Panc1 (cell line): ENCODE results near the gene DCTPP1. TPM values are rescaled to one million over a fixed set of nuclear protein-coding genes. Genes with fewer than 3 reads are reported as not detected.

Experiments
- ATAC-seq: fragments of 200-7000 bp; cut with Tn5 transposase; 2 replicates; pipeline ENCODE4 v1.9.1; 2020; ENCODE audit warnings: mild to moderate bottlenecking, moderate library complexity
- BruUV-seq: library from RNA; stranded (reverse); fragments of 400-500 nt; replicated peaks from 2 replicates; lab custom pipeline; 2021; lab: Mats Ljungman, UMichigan
- CTCF ChIA-PET: fragments of 300-600 bp; sonication (Branson Sonifier 250); formaldehyde crosslinking; loops from one replicate; lab custom pipeline; 2022; ENCODE audit warnings: antibody characterized with exemption; lab: Charles Lee
- POLR2A ChIA-PET: fragments of 300-600 bp; sonication (Branson Sonifier 250); formaldehyde crosslinking; loops from one replicate; lab custom pipeline; 2022; ENCODE audit warnings: antibody characterized with exemption; lab: Charles Lee
- DNase-seq: peaks from one replicate; pipeline ENCODE4 v3.0.0-alpha.2; 2010; ENCODE audit warnings: low read depth, low spot score
- H3K27ac ChIP-seq: 2 replicates; pipeline ENCODE4 v1.5.1; 2011; ENCODE audit warnings: mild to moderate bottlenecking, low read length, inconsistent platforms
- H3K27me3 ChIP-seq: fragments of 200-500 bp; sonication (Bioruptor generic); 2 replicates; pipeline ENCODE4 v1.6.0; 2014; ENCODE audit warnings: low read length, inconsistent platforms; ENCODE audit not compliant: control insufficient read depth, insufficient read depth
- H3K36me3 ChIP-seq: fragments of 200-500 bp; sonication (Bioruptor generic); 2 replicates; pipeline ENCODE4 v1.5.1; 2014; ENCODE audit warnings: inconsistent platforms, mild to moderate bottlenecking, low read length, moderate library complexity; ENCODE audit not compliant: control insufficient read depth, insufficient read depth
- H3K4me1 ChIP-seq: 2 replicates; pipeline ENCODE4 v1.5.1; 2011; ENCODE audit warnings: inconsistent platforms, mild to moderate bottlenecking, low read length, moderate library complexity; ENCODE audit not compliant: control insufficient read depth, insufficient read depth
- H3K4me3 ChIP-seq, 2 experiments: 2 replicates each; pipeline ENCODE4 v1.5.1; 2011 to 2012; ENCODE audit warnings: low read depth in 2 of 2, low read length in 2 of 2, mild to moderate bottlenecking in 2 of 2, inconsistent platforms in 1 of 2, moderate library complexity in 1 of 2
- H3K9me3 ChIP-seq: fragments of 200-500 bp; sonication (Bioruptor generic); 2 replicates; pipeline ENCODE4 v1.5.1; 2014; ENCODE audit warnings: low read depth, mild to moderate bottlenecking, inconsistent platforms, low read length, moderate library complexity; ENCODE audit not compliant: control insufficient read depth, insufficient read depth
- CTCF ChIP-seq: fragments of 450-650 bp; IDR thresholded peaks from 2 replicates; pipeline ENCODE4 v1.5.1; 2017; ENCODE audit warnings: mild to moderate bottlenecking
- POLR2AphosphoS5 ChIP-seq: IDR thresholded peaks from 2 replicates; pipeline ENCODE4 v1.6.1; 2012; ENCODE audit warnings: mild to moderate bottlenecking, low read depth, low read length, moderate library complexity
- SIN3A ChIP-seq: IDR thresholded peaks from 2 replicates; pipeline ENCODE4 v1.6.1; 2012; ENCODE audit warnings: low read depth, mild to moderate bottlenecking, low read length, moderate library complexity, borderline replicate concordance; ENCODE audit not compliant: insufficient read depth
- TCF7L2 ChIP-seq: IDR thresholded peaks from 2 replicates; pipeline ENCODE4 v1.6.1; 2011; ENCODE audit warnings: mild to moderate bottlenecking, low read depth, low read length, inconsistent platforms
- in situ Hi-C: cut with HindIII; loops from 2 replicates; pipeline ENCODE4 v1.10.0; 2016; ENCODE audit warnings: low sequenced_read_pairs, low pct_unique_long_range_greater_than_20kb
- intact Hi-C: fragments of 100-400 bp; cut with micrococcal nuclease; formaldehyde crosslinking; loops from one replicate; pipeline ENCODE4 v1.10.0; 2022; ENCODE audit not compliant: unreplicated experiment
- total RNA-seq: library from RNA; stranded (reverse); gene quantifications from one replicate; pipeline ENCODE4 v1.2.1, GENCODE V29; 2021; ENCODE audit not compliant: unreplicated experiment
- TF ChIP-seq, protein P1 (sequence below), 2 experiments: IDR thresholded peaks; 2 replicates each; pipeline ENCODE4 v1.6.1; 2011 to 2012; ENCODE audit warnings: low read depth in 2 of 2, control low read depth in 1 of 2, low read length in 1 of 2, mild to moderate bottlenecking in 1 of 2, moderate library complexity in 1 of 2; ENCODE audit not compliant: insufficient read depth in 1 of 2

Gene DCTPP1
- total RNA-seq, 1 experiment from 2014 or later, result 120 TPM

- DNase-seq (no peak), ATAC-seq (no peak)
- TF ChIP-seq CTCF, result no peak
- TF ChIP-seq SIN3A, result no peak
- no peak for TF ChIP-seq TCF7L2
- TF ChIP-seq, protein P1, sequence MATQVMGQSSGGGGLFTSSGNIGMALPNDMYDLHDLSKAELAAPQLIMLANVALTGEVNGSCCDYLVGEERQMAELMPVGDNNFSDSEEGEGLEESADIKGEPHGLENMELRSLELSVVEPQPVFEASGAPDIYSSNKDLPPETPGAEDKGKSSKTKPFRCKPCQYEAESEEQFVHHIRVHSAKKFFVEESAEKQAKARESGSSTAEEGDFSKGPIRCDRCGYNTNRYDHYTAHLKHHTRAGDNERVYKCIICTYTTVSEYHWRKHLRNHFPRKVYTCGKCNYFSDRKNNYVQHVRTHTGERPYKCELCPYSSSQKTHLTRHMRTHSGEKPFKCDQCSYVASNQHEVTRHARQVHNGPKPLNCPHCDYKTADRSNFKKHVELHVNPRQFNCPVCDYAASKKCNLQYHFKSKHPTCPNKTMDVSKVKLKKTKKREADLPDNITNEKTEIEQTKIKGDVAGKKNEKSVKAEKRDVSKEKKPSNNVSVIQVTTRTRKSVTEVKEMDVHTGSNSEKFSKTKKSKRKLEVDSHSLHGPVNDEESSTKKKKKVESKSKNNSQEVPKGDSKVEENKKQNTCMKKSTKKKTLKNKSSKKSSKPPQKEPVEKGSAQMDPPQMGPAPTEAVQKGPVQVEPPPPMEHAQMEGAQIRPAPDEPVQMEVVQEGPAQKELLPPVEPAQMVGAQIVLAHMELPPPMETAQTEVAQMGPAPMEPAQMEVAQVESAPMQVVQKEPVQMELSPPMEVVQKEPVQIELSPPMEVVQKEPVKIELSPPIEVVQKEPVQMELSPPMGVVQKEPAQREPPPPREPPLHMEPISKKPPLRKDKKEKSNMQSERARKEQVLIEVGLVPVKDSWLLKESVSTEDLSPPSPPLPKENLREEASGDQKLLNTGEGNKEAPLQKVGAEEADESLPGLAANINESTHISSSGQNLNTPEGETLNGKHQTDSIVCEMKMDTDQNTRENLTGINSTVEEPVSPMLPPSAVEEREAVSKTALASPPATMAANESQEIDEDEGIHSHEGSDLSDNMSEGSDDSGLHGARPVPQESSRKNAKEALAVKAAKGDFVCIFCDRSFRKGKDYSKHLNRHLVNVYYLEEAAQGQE (IDR thresholded peaks at IDR 0.05; ENCODE audit: insufficient read depth in 1 of 2, low read depth in 2 of 2, low read length in 1 of 2), result no peak
- no peak for TF ChIP-seq POLR2AphosphoS5
- CTCF ChIA-PET, result no interaction called here
- H3K27me3 ChIP-seq, result no peaks in the 10 kb centered on the region
- no peaks in the 10 kb centered on the region for H3K9me3 ChIP-seq
- in situ Hi-C loops (no loop called here), intact Hi-C loops (loop anchor here (10.0 kb wide), 1 partner anchor 81 kb away; the partner anchor contains the start of gene ZNF768)
- peak overlapping the region; percentile 86 for H3K27ac ChIP-seq
- H3K4me1 ChIP-seq, result peaks cover 14% of the 10 kb centered on the region
- H3K4me3 ChIP-seq, result peak overlapping the region; percentile 74 to 82
- H3K36me3 ChIP-seq, result 0 out of 2 replicates have a peak, but pooled peaks cover 5% of the 10 kb centered on the region
- no TSS peak for BruUV-seq
- POLR2A ChIA-PET, result no interaction called here
Measured at GRCh38 chr16:30443631-30444030, 13.8 kb upstream of the DCTPP1 start.

- in situ Hi-C loops, result no loop called here
- TF ChIP-seq, protein P1 (IDR thresholded peaks at IDR 0.05; ENCODE audit: insufficient read depth in 1 of 2, low read depth in 2 of 2, low read length in 1 of 2), result no peak
- H3K27ac ChIP-seq, result no peak overlapping the region
- ChIA-PET POLR2A (interaction anchor here (0.7 kb wide), 1 partner anchor 136 kb away, joined by 4 read pairs; no protein-coding TSS in a partner anchor), CTCF (interaction anchor here (0.5 kb wide), 1 partner anchor 186 kb away, joined by 5 read pairs; no protein-coding TSS in a partner anchor)
- H3K9me3 ChIP-seq, result no peaks in the 10 kb centered on the region
- DNase-seq (no peak), ATAC-seq (no peak)
- H3K27me3 ChIP-seq, result no peaks in the 10 kb centered on the region
- intact Hi-C loops, result loop anchor here (10.0 kb wide), 1 partner anchor 85 kb away; the partner anchor contains the start of gene ZNF768
- H3K36me3 ChIP-seq, result 0 out of 2 replicates have a peak, but pooled peaks cover 5% of the 10 kb centered on the region
- peaks cover 17% of the 10 kb centered on the region for H3K4me1 ChIP-seq
- H3K4me3 ChIP-seq, result no peak overlapping the region
- no TSS peak for BruUV-seq
Measured at GRCh38 chr16:30439720-30440348, 10.0 kb upstream of the DCTPP1 start.
